Measurements from ENCODE around the gene CFAP141. TPM values are rescaled to one million over a fixed set of nuclear protein-coding genes. Genes with fewer than 3 reads are reported as not detected.

Gene CFAP141
- total and polyA plus RNA-seq, 2 of the 13 experiments (the other 11 are each of a cell fraction or from before 2014, with no cell fraction given), result not detected

GRCh38 chr1:154220071-154220969, 14.2 kb upstream of the CFAP141 start, which contains the start of gene UBAP2L (continued):
- TF ChIP-seq PTBP1 (IDR thresholded peaks at IDR 0.05; ENCODE audit: low read depth, low read length, poor library complexity, severe bottlenecking) (no peak), KLF16 (CRISPR knock-in tag; IDR thresholded peaks at IDR 0.05) (peak in 1 of 2 experiments; percentile 74; a peak in 2 of 4 replicates), GFI1 (CRISPR knock-in tag; IDR thresholded peaks at IDR 0.05; ENCODE audit: borderline replicate concordance) (peak; percentile 61; the same call in 1 of the 2 replicates), KLF6 (CRISPR knock-in tag; IDR thresholded peaks at IDR 0.05) (peak; percentile 95), ZNF543 (CRISPR knock-in tag; IDR thresholded peaks at IDR 0.05) (0 out of 2 replicates have a peak, but pooled peaks have one; percentile 44), ARID4A (CRISPR knock-in tag; IDR thresholded peaks at IDR 0.05; ENCODE audit: borderline replicate concordance) (peak; percentile 93), TGIF2 (CRISPR knock-in tag; IDR thresholded peaks at IDR 0.05) (peak; percentile 44; the same call in 1 of the 2 replicates), ZNF407 (CRISPR knock-in tag; IDR thresholded peaks at IDR 0.05; ENCODE audit: not compliant biosample characterization) (peak; percentile 51), SRSF9 (IDR thresholded peaks at IDR 0.05; ENCODE audit: borderline replicate concordance, insufficient read depth, low read depth, low read length, poor library complexity, severe bottlenecking) (no peak), ZBTB10 (CRISPR knock-in tag; IDR thresholded peaks at IDR 0.05; ENCODE audit: borderline replicate concordance) (0 out of 2 replicates have a peak, but pooled peaks have one; percentile 50), ZNF780A (CRISPR knock-in tag; IDR thresholded peaks at IDR 0.05) (peak; percentile 78; the same call in 1 of the 2 replicates)

All from HepG2 (cell line).